Endothelial cell (in vitro differentiated cells): ENCODE measurements around the gene CACNA2D4. TPM values are rescaled to one million over a fixed set of nuclear protein-coding genes. Genes with fewer than 3 reads are reported as not detected.

Experiments
- DNase-seq: peaks from one replicate; pipeline ENCODE4 v3.0.0; 2021; ENCODE audit warnings: low spot score
- H3K27ac Mint-ChIP-seq: one replicate; pipeline ENCODE4 v1.8.0; 2021; ENCODE audit warnings: mixed read lengths, inconsistent platforms; ENCODE audit not compliant: unreplicated experiment
- H3K27me3 Mint-ChIP-seq: one replicate; pipeline ENCODE4 v1.8.0; 2021; ENCODE audit warnings: mild to moderate bottlenecking, moderate library complexity, mixed read lengths, inconsistent platforms; ENCODE audit not compliant: unreplicated experiment
- H3K36me3 Mint-ChIP-seq: one replicate; pipeline ENCODE4 v1.8.0; 2021; ENCODE audit warnings: mild to moderate bottlenecking, low read depth, mixed read lengths, inconsistent platforms; ENCODE audit not compliant: unreplicated experiment
- H3K4me1 Mint-ChIP-seq: one replicate; pipeline ENCODE4 v1.8.0; 2021; ENCODE audit warnings: mild to moderate bottlenecking, mixed read lengths, inconsistent platforms; ENCODE audit not compliant: unreplicated experiment
- H3K4me3 Mint-ChIP-seq: one replicate; pipeline ENCODE4 v1.8.0; 2021; ENCODE audit warnings: mild to moderate bottlenecking, mixed read lengths, inconsistent platforms; ENCODE audit not compliant: unreplicated experiment
- H3K9me3 Mint-ChIP-seq: one replicate; pipeline ENCODE4 v1.8.0; 2021; ENCODE audit warnings: mixed read lengths, inconsistent platforms; ENCODE audit not compliant: unreplicated experiment
- total RNA-seq: library from RNA; stranded (reverse); fragmentation: NEBNext Ultra II Directional; extraction: Animal tissue kit (Norgen Biotek cat#: 25700); gene quantifications from one replicate; pipeline ENCODE4 v1.2.1, GENCODE V29; 2021; ENCODE audit not compliant: unreplicated experiment
- TF ChIP-seq, protein P1 (sequence below): fragments of 200-600 bp; sonication (generic); IDR thresholded peaks from one replicate; pipeline ENCODE4 v1.5.0; 2021; ENCODE audit warnings: antibody characterized with exemption; ENCODE audit not compliant: unreplicated experiment

CACNA2D4 gene
- total RNA-seq, 1 donor from 2014 or later: 0.28 TPM

DNA sequence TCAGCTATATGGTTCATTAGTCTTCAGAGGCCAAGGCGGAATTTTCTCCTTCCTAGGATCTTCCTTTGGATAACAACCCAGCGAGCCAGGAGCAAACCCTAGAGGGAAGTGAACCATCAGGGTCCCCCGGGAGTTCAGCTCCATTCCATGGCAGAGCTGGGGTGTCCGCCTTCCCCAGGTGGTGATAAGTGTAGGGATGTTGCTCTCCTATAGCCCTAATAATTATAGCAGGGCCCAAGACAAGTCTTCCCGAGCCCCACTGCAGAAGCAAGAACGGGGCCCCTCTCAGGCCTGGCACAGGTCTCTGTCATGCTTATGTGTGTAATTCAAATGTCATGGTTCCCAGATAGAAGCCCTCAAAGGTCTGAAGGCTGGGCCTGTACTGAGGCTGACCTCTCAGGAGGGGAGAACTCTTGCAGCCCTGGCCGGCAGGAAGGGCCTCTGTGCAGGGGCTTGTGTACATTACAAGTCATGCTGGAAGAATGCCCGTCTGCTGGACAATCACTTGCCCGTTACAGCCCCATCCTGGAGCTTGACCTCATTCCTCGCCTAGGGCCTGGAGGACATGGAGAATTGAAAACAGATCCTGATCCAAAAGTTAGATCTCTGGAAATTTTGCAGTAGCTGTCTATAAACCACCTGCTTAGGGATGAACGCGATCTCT lies 80.8 kb downstream of the CACNA2D4 start:
- TF ChIP-seq, protein P1, sequence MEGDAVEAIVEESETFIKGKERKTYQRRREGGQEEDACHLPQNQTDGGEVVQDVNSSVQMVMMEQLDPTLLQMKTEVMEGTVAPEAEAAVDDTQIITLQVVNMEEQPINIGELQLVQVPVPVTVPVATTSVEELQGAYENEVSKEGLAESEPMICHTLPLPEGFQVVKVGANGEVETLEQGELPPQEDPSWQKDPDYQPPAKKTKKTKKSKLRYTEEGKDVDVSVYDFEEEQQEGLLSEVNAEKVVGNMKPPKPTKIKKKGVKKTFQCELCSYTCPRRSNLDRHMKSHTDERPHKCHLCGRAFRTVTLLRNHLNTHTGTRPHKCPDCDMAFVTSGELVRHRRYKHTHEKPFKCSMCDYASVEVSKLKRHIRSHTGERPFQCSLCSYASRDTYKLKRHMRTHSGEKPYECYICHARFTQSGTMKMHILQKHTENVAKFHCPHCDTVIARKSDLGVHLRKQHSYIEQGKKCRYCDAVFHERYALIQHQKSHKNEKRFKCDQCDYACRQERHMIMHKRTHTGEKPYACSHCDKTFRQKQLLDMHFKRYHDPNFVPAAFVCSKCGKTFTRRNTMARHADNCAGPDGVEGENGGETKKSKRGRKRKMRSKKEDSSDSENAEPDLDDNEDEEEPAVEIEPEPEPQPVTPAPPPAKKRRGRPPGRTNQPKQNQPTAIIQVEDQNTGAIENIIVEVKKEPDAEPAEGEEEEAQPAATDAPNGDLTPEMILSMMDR: no peak
- DNase-seq: no peak
- no peaks in the 10 kb centered on the region for H3K4me1 Mint-ChIP-seq
- H3K36me3 Mint-ChIP-seq: no peaks in the 10 kb centered on the region
- H3K27me3 Mint-ChIP-seq: peaks cover 5% of the 10 kb centered on the region
- H3K9me3 Mint-ChIP-seq: no peaks in the 10 kb centered on the region
- no peak overlapping the region for H3K4me3 Mint-ChIP-seq
- H3K27ac Mint-ChIP-seq: no peak overlapping the region

DNA sequence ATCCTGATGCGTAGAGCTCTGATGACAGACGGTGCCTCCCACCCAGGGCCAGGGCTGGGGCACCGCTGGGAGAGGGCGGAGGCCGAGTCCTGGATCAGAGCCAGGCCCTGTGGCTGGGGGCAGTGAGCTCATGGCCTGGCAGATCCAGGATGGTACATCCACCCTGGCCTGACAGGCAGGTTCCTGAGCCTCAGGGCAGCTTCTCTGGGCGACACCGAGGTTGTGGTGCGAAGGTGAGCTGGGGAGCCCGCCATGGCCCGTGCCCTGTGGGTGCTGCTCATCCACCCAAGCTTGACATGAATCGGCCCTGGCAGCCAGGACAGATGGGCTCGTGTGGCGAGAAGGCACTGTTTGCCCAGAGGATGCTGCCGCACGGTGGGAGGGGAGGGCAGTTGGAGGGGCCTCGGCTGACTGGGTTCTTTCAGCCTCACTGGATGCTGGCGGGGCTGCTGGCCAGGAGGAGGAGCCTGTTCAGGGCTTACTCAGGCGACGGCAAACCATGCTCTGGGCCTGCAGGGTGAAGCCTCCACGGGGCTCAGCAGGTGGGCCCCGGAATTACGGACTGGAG lies 81.5 kb downstream of the CACNA2D4 start:
- Mint-ChIP-seq H3K36me3 (no peaks in the 10 kb centered on the region), H3K9me3 (no peaks in the 10 kb centered on the region), H3K4me1 (no peaks in the 10 kb centered on the region), H3K4me3 (no peak overlapping the region), H3K27me3 (peaks cover 5% of the 10 kb centered on the region), H3K27ac (no peak overlapping the region)
- TF ChIP-seq, protein P1: no peak
- no peak for DNase-seq

DNA sequence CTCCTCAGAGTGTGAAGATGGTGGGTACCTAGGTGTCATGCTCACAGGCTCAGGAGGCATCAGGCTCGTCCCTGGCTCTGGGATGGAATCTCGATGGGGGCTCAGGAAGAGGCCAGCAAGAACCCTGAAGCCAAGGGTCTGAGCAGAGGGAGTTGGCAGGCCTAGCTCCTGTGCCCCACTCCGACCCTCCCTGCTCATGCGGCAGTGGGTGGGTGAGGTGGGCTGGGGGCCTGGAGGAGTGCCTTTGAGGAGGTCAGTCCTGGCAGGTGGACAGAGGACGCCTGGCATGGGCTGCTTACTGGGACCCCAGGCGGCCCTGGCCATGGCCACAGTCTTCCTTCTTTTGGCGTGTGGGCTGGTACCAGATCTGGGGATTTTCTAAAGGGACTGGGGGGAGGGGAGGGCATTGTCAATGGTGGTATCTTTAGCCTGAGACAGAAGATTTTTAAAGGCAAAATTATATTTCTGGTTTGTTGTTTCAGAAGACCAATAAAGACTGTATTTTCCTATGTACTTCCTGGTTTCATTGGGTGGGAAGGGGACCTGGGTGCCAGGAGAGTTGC lies 82.1 kb downstream of the CACNA2D4 start:
- no peak for DNase-seq
- H3K27ac Mint-ChIP-seq: no peak overlapping the region
- no peaks in the 10 kb centered on the region for H3K9me3 Mint-ChIP-seq
- no peaks in the 10 kb centered on the region for H3K36me3 Mint-ChIP-seq
- no peak overlapping the region for H3K4me3 Mint-ChIP-seq
- H3K4me1 Mint-ChIP-seq: no peaks in the 10 kb centered on the region
- peaks cover 5% of the 10 kb centered on the region for H3K27me3 Mint-ChIP-seq
- TF ChIP-seq, protein P1: no peak

DNA sequence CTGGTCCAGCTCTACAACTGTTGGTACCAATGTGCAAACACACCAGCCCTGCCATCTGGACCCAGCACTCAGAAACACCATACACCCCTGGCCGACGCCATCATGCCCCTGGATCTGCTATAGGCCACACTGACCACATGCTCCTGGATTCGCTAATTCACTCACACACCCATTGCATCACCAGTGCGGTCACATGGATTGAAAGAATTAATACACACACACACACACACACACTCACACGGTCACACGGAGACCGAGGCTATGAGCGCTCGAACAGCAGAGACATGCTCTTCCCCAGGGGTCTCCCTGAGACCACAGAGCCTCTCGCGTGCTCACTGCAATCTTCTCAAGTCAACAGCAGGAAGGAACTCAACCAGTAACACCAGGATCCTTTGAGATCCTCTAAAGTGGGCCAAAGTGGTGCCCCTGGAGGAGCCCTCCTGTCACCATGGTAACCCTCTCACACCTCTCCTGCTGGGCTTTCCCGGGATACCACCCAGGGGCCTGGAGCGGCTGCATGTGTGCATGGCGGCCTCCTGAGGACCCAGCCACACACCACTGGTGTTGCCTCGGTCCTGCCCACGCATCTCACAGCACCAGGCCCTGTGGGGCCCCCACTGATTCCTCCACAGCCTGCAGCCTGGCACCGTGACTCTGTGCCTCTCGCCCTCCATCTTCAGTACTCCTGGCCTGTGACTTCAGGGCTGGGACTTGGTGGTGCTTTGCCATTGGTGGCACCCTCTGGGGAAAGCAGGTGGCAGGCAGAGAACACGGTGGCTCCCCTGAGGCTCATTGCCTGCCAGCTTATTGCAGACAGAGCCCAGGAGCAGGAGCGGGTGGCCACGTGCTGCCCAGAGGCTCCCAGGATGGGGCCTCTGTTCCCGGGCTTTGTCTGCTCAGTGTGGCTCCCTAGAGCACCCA lies 83.0 kb downstream of the CACNA2D4 start:
- Mint-ChIP-seq H3K4me1 (no peaks in the 10 kb centered on the region), H3K4me3 (peak overlapping the region; percentile 52), H3K36me3 (no peaks in the 10 kb centered on the region), H3K27me3 (peaks cover 4% of the 10 kb centered on the region), H3K9me3 (no peaks in the 10 kb centered on the region), H3K27ac (no peak overlapping the region)
- no peak for DNase-seq
- TF ChIP-seq, protein P1: no peak
